Loucy (cell line): ENCODE data around the gene NCKAP5.

Experiments
- H2AFZ ChIP-seq: fragments of 200-600 bp; sonication (generic); 2 replicates; pipeline ENCODE4 v1.6.0; 2016; ENCODE audit warnings: antibody characterized with exemption, mild to moderate bottlenecking, low read length, moderate library complexity
- H3F3A ChIP-seq: fragments of 200-600 bp; 2 replicates; pipeline ENCODE4 v1.6.0; 2016; ENCODE audit warnings: antibody characterized with exemption, low read depth, mild to moderate bottlenecking
- H3K27me3 ChIP-seq: fragments of 200-600 bp; sonication (generic); 2 replicates; pipeline ENCODE4 v1.6.1; 2014; ENCODE audit warnings: low read length, mild to moderate bottlenecking; ENCODE audit not compliant: insufficient read depth, poor library complexity, severe bottlenecking
- H3K36me3 ChIP-seq: fragments of 200-600 bp; sonication (generic); 2 replicates; pipeline ENCODE4 v1.6.1; 2016; ENCODE audit warnings: low read length; ENCODE audit not compliant: insufficient read depth
- H3K4me1 ChIP-seq: fragments of 200-600 bp; sonication (generic); 2 replicates; pipeline ENCODE4 v1.5.1; 2014; ENCODE audit warnings: low read length, mild to moderate bottlenecking; ENCODE audit not compliant: insufficient read depth, poor library complexity, severe bottlenecking
- H3K4me2 ChIP-seq: fragments of 200-600 bp; sonication (generic); 2 replicates; pipeline ENCODE4 v1.6.0; 2014; ENCODE audit warnings: antibody characterized with exemption, low read length, low read depth, mild to moderate bottlenecking; ENCODE audit not compliant: poor library complexity, severe bottlenecking
- H3K4me3 ChIP-seq: fragments of 200-600 bp; sonication (generic); 2 replicates; pipeline ENCODE4 v1.5.1; 2014; ENCODE audit warnings: low read length, mild to moderate bottlenecking, mixed read lengths; ENCODE audit not compliant: poor library complexity, severe bottlenecking
- H3K79me2 ChIP-seq: fragments of 200-600 bp; sonication (generic); 2 replicates; pipeline ENCODE4 v1.6.1; 2014; ENCODE audit warnings: low read length; ENCODE audit not compliant: insufficient read depth
- H3K9ac ChIP-seq: fragments of 200-600 bp; sonication (generic); 2 replicates; pipeline ENCODE4 v1.6.0; 2014; ENCODE audit warnings: mild to moderate bottlenecking, low read depth, low read length, moderate library complexity; ENCODE audit not compliant: poor library complexity, severe bottlenecking
- H3K9me2 ChIP-seq: fragments of 200-600 bp; sonication (generic); replicated peaks from 2 replicates; pipeline ENCODE4 v1.6.1; 2016; ENCODE audit warnings: low read depth, low read length, mixed read lengths
- H3K9me3 ChIP-seq: fragments of 200-600 bp; sonication (generic); 2 replicates; pipeline ENCODE4 v1.6.1; 2014; ENCODE audit warnings: mild to moderate bottlenecking, antibody characterized with exemption, low read length, low read depth; ENCODE audit not compliant: insufficient read depth
- H4K20me1 ChIP-seq: fragments of 200-600 bp; sonication (generic); 2 replicates; pipeline ENCODE4 v1.6.0; 2014; ENCODE audit warnings: antibody characterized with exemption, low read length, mild to moderate bottlenecking; ENCODE audit not compliant: insufficient read depth, poor library complexity, severe bottlenecking
- EZH2phosphoT487 ChIP-seq: fragments of 200-600 bp; IDR thresholded peaks from 2 replicates; pipeline ENCODE4 v1.6.1; 2018; ENCODE audit warnings: antibody characterized with exemption, mild to moderate bottlenecking, moderate library complexity, borderline replicate concordance
- TF ChIP-seq, protein P1 (sequence below): fragments of 200-600 bp; sonication (generic); conservative IDR thresholded peaks from 2 replicates; pipeline ENCODE4 v1.5.1; 2014; ENCODE audit warnings: mild to moderate bottlenecking, antibody characterized with exemption, low read length

Gene NCKAP5

DNA sequence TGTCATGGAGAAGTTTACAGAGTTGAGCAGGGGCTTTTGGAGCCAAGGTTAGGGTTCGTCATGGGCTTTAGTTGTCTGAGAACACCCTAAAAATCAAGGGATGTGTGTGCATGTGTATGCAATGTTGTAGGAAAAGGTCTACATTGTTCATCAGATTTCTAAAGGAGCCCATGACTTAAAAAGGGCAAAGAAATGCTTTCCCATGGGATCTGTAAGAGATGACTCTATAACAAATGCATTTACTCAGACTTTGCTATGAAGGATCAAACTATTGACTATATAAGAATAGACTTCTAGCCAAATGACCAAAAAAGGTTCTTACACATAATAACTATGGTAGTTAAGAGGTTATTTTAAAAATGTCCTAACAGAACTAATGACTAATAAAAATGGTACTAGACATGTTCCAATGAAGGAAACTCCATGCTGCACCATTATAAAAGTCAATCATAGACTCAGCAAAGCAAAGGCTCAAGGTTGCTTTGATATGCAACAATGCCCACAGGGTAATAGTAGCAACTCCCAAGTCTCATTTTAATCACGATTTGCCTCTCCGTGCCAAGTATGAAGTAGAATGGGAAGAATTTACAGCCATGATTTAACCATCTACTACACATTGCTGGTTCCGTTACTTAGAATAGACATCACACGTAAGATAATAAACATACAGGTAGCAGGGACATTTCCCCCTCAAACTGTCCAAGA lies 158.5 kb downstream of the NCKAP5 start:
- Histone ChIP-seq H3K27me3 (no peaks in the 10 kb centered on the region), H4K20me1 (no peaks in the 10 kb centered on the region), H3K9ac (no peak overlapping the region), H2AFZ (no peak overlapping the region), H3K9me2 (no peaks in the 10 kb centered on the region), H3K79me2 (no peaks in the 10 kb centered on the region), H3K4me1 (no peaks in the 10 kb centered on the region), H3K4me3 (no peak overlapping the region), H3K4me2 (no peak overlapping the region), H3K36me3 (no peaks in the 10 kb centered on the region), H3F3A (no peaks in the 10 kb centered on the region), H3K9me3 (no peaks in the 10 kb centered on the region)
- no peak for TF ChIP-seq EZH2phosphoT487
- TF ChIP-seq, protein P1, sequence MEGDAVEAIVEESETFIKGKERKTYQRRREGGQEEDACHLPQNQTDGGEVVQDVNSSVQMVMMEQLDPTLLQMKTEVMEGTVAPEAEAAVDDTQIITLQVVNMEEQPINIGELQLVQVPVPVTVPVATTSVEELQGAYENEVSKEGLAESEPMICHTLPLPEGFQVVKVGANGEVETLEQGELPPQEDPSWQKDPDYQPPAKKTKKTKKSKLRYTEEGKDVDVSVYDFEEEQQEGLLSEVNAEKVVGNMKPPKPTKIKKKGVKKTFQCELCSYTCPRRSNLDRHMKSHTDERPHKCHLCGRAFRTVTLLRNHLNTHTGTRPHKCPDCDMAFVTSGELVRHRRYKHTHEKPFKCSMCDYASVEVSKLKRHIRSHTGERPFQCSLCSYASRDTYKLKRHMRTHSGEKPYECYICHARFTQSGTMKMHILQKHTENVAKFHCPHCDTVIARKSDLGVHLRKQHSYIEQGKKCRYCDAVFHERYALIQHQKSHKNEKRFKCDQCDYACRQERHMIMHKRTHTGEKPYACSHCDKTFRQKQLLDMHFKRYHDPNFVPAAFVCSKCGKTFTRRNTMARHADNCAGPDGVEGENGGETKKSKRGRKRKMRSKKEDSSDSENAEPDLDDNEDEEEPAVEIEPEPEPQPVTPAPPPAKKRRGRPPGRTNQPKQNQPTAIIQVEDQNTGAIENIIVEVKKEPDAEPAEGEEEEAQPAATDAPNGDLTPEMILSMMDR: no peak

DNA sequence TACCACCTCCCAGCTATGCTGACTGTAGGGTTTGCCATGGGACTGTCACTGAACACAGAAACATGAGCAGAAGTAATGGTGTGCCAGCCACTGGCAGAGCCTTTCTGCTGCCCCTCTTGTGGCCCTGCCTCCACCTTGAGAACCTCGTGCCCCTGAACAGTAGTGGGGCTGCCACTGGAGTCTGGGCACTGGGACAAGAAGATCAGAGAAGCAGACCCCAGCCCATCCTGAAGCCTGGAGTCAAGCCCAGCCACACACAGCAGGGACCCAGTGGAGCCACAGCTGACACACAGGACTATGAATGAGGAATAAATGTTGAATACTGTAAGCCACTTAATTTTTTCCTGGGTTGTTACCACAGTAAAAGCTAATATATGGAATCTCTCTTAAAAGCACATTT lies 159.6 kb downstream of the NCKAP5 start:
- no peaks in the 10 kb centered on the region for H3K9me2 ChIP-seq
- no peak for TF ChIP-seq EZH2phosphoT487
- TF ChIP-seq, protein P1: no peak
- H4K20me1 ChIP-seq: no peaks in the 10 kb centered on the region
- H3F3A ChIP-seq: no peaks in the 10 kb centered on the region
- H2AFZ ChIP-seq: no peak overlapping the region
- no peaks in the 10 kb centered on the region for H3K4me1 ChIP-seq
- no peak overlapping the region for H3K9ac ChIP-seq
- no peak overlapping the region for H3K4me2 ChIP-seq
- no peaks in the 10 kb centered on the region for H3K36me3 ChIP-seq
- no peaks in the 10 kb centered on the region for H3K79me2 ChIP-seq
- H3K4me3 ChIP-seq: no peak overlapping the region
- H3K27me3 ChIP-seq: no peaks in the 10 kb centered on the region
- H3K9me3 ChIP-seq: no peaks in the 10 kb centered on the region

DNA sequence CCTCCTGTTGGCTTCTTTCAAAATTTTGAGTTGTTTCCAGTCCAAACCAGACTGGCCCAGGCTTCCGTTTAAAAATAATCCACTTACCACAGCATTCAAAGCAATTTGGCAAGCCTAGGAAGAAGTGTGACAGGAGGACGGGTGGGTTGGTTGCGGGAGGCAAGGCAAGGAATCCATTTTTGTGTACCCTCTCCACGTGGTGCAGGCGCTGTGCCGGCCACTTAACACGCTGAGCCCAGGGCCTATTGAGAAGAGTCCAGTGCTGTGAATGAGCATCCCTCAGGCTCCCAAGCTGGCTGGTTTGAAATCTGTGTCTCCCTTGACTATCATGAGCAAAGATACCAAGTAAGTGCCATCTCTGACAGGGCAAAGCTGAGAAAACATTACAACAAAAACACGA lies 160.9 kb downstream of the NCKAP5 start:
- Histone ChIP-seq H3K36me3 (no peaks in the 10 kb centered on the region), H3K27me3 (no peaks in the 10 kb centered on the region), H3K4me3 (no peak overlapping the region), H3K4me1 (no peaks in the 10 kb centered on the region), H2AFZ (no peak overlapping the region), H3K9me3 (no peaks in the 10 kb centered on the region), H3K9ac (no peak overlapping the region), H3K79me2 (no peaks in the 10 kb centered on the region), H3F3A (no peaks in the 10 kb centered on the region), H3K9me2 (no peaks in the 10 kb centered on the region), H4K20me1 (no peaks in the 10 kb centered on the region), H3K4me2 (no peak overlapping the region)
- TF ChIP-seq EZH2phosphoT487: no peak
- TF ChIP-seq, protein P1: no peak
